HG03060 (cell line): Measurements from ENCODE around the gene TNNI3K.

ENCODE experiments used
- ATAC-seq: cut with Tn5 transposase; IDR thresholded peaks from one replicate; pipeline ENCODE4 v1.9.1; 2021; ENCODE audit warnings: low read depth, moderate number of reproducible peaks; ENCODE audit not compliant: unreplicated experiment

TNNI3K gene

GRCh38 chr1:74286414-74286813, 51.2 kb downstream of the TNNI3K start:
- ATAC-seq: no peak

GRCh38 chr1:74314438-74314837, 79.3 kb downstream of the TNNI3K start:
- ATAC-seq: no peak

- no peak for ATAC-seq
Observed at GRCh38 chr1:74316302-74316701, 81.1 kb downstream of the TNNI3K start.

DNA sequence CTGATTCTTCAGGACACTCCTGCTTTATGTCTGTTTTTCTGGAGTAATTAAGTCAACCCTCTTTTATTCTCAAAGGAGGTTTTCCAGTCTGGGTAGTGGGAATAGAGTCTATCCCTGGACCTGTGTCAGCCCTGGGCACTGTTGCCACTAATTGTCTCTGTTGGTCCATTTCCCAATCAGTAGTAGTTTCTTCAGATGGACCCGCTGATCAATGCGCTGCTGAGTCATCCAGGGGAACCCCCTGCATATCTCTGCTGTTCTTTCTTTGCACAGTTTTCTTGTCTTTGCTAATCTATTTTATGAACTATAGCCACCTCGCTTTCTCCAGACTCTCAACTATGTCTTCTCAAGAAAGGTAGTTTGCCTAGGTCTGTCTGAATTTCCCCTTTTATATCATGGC, 82.5 kb downstream of the TNNI3K start:
- ATAC-seq: no peak

DNA sequence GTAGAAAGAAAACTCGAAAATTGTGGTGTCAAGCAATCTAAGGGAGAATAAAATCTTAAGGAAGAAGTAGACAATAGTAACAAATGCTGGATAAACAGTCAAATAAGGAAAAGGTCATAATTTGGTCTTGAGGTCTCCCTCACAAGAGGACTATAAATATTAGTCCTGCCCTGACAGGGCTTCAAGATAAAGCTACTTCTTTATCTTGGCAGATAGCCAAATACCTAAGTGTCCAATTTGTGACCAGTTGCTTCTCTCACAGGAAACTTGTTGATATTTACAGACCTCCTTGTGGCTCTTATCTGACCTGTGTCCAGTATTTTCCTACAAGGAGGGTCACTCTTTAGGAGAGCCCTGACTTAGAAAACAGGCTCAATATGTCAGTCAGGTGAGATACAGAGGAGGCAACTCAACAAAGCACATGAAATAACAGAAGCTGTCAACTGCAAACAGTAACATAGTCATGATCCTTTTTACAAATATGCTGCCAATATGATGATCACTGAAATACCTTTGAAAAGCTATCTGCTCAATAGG, 88.8 kb downstream of the TNNI3K start:
- no peak for ATAC-seq

- no peak for ATAC-seq
Observed at GRCh38 chr1:74324684-74325448, 89.7 kb downstream of the TNNI3K start.

DNA sequence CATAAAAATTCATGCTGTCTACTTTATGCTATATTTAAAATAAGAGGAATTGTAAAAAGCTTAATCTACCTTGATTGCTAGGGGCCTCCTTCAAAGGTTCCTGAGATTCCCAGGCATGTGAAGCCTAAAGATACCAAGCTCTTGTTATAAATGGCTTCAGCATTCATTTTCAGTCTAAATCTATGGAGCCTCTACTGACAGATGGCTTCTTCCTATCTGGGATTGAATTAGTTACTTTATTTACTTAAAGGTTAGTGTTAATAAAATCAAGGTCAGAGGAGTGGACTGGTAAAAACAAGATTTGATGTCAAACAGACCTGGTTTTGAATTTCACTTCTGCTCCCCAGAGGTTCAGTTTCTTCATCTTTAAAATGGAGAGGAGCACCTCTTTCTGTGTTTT, 93.7 kb downstream of the TNNI3K start:
- no peak for ATAC-seq

DNA sequence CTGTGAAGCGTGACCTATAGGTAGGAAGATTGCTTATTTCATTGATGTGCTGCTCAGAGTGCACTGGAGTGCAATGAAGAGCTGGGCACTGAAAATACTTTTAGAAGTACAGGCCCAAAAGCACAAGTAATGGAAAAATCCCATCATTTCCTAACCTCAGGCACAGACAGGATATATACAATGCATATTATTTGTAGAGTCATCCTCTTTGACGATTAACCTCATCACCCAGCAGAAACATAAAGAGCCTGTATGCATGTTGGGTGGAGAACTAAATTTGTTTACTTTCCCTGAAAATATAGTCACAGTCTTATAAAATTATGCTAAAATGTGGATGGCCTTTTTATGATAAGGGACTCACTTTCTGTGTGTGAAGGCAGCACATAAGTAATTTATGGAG, 98.1 kb downstream of the TNNI3K start:
- no peak for ATAC-seq

GRCh38 chr1:74334147-74334546, 99.0 kb downstream of the TNNI3K start:
- no peak for ATAC-seq

- ATAC-seq: no peak
Observed at GRCh38 chr1:74340656-74341055, 105.5 kb downstream of the TNNI3K start.

- ATAC-seq: no peak
Observed at GRCh38 chr1:74341702-74342339, 106.6 kb downstream of the TNNI3K start.

- no peak for ATAC-seq
Observed at GRCh38 chr1:74343216-74343615, 108.0 kb downstream of the TNNI3K start.

DNA sequence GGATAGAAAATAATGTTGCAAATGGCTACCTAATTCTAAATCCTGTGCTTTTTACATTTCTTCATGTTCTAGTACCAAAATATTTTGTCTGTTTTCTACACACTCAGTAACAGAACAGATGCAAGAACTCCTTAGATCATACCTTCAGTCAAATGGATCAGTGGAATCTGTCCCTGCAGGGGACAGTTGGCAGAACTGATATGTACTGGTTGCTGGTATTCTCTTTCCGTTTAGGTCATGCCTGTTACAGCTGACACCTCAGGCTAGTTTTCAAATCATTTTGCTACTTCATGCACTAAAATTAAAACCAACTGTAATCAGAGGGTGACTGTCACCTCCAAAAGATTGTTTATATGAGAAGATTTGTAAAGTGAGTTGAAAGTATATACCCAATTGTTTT, 109.2 kb downstream of the TNNI3K start:
- no peak for ATAC-seq

GRCh38 chr1:74356493-74356892, 121.3 kb downstream of the TNNI3K start:
- no peak for ATAC-seq

- no peak for ATAC-seq
Observed at GRCh38 chr1:74357150-74357549, 122.0 kb downstream of the TNNI3K start.

DNA sequence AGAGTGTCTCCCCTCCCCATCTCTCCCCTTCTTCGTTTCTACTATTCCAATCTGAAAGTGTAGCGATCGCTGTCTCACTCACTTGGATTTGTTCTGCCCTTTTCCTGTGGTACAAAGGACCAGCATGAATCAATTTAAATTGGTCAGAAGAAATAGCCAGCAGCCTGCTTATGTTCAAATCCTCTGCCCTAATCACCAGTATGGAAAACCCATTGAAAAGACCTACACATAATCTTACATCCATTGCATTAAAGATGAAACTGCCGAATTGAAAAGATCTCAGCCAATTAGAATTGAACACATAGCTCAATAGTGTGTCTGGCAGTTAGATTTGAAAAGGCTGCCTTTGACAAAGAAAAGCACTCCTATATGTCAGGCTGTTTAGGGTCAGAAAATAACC, 122.6 kb downstream of the TNNI3K start:
- no peak for ATAC-seq

GRCh38 chr1:74362691-74363090, 127.5 kb downstream of the TNNI3K start:
- ATAC-seq: no peak

DNA sequence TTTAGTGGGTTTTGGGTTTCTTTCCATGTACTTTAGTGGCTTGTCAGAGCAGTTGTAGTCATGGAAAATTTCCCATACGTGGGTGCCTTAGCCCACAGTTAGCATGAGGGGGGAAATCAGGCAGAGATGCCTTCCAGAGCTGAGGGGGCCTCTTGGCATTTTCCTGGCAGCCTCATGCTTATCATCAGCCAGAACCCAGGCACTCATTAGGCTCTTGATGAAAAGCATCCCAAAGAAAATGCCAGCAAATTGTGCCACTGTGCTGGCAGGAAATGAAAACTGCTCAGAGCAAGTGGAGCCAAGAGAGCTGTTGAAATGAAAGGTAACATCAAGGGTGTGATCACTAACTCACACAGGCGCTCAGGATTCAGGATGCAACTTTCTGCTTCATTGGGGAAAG, 128.0 kb downstream of the TNNI3K start:
- ATAC-seq: no peak

- ATAC-seq: no peak
Observed at GRCh38 chr1:74367175-74367813, 132.1 kb downstream of the TNNI3K start.

GRCh38 chr1:74368335-74368734, 133.1 kb downstream of the TNNI3K start:
- no peak for ATAC-seq

DNA sequence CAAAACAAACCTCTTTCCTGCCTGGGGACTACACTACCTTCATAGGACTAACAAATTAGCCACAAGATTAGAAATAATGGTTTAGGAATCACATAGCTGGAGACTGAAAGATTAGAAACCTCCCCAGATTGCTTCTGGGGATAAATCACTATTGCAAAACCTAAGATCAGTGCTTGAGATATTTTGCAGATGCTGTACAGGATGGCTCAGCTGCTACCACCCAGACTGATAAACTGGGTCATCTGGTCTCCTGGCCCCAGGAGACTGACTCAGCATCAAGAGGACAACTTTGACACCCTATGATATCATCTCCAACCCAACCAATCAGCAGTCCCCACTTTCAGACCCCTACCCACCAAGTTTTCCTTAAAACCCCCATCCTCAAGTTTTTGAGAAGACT, 140.2 kb downstream of the TNNI3K start:
- ATAC-seq: no peak

- no peak for ATAC-seq
Observed at GRCh38 chr1:74380252-74380651, 145.1 kb downstream of the TNNI3K start.
